NCI-H2107 treated with DMSO at 0.1 percent for 48 hours (cell line): ENCODE results near the gene IFITM10.

ENCODE experiments used
- DNase-seq: peaks from one replicate; lab custom pipeline; 2025; ENCODE audit not compliant: unreplicated experiment; lab: John Stamatoyannopoulos, UW

The IFITM10 gene

GRCh38 chr11:1727096-1727690, 23.2 kb downstream of the IFITM10 start:
- no peak for DNase-seq

DNA sequence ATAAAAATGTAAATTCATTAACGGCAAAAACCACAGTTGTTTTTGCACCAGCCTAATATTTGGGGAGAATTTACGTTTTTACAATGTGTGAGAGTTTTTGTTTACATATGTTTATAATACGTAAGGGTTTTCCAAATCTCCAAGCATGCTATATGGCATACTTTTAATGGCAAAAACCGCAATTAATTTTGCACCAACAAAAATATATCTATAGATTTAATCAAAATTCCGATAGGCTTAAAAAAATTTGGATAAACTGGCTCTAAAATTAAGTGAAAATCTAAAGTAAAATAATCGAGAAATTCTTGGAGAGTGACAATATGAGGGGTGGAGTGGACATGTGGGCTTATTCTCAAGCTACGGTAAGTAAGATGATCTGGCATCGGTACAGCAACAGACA, 30.6 kb downstream of the IFITM10 start:
- DNase-seq, result no peak

- DNase-seq, result no peak
Observed at GRCh38 chr11:1718326-1718725, 32.1 kb downstream of the IFITM10 start.

- no peak for DNase-seq
Observed at GRCh38 chr11:1717745-1718144, 32.6 kb downstream of the IFITM10 start.

- no peak for DNase-seq
Observed at GRCh38 chr11:1714908-1715885, 35.2 kb downstream of the IFITM10 start.

DNA sequence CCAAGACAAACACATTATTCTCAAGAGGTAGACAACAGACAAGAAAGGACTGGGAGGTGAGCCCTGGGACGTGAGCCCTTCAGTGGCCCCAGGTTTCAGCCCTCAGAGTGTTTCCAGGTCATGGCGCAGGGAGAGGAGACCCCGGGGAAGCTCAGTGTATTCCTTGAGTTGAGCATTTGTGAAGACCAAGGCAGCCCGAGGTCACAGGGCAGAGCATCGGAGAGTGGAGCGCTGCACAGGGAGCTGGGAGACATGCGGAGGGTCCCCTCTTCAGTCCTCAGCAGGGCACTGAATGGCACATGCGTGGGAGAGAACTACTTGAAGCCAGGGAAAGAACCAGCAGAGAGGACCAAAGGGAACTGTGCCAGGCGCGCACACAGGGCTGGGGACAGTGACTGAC, 41.7 kb downstream of the IFITM10 start:
- no peak for DNase-seq

DNA sequence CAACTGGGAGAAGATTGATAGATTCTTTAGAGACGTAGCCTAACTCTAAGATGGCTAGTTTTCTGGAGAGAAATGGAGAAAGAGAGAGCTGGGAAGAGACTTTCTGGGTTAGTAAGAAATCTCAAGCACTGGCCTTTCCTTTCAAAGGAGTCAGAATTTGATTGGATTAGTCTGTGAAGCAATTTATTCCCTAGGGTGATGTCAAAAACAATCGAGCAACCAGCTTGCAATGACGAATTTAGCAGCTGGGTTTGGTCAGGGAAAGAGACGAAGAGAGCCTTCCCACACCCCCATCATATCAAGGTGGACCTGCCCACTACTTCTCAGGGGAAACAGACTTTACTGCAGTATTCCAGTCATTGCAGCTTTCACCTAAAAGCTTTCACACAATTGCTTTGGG, 42.6 kb downstream of the IFITM10 start:
- DNase-seq, result no peak

DNA sequence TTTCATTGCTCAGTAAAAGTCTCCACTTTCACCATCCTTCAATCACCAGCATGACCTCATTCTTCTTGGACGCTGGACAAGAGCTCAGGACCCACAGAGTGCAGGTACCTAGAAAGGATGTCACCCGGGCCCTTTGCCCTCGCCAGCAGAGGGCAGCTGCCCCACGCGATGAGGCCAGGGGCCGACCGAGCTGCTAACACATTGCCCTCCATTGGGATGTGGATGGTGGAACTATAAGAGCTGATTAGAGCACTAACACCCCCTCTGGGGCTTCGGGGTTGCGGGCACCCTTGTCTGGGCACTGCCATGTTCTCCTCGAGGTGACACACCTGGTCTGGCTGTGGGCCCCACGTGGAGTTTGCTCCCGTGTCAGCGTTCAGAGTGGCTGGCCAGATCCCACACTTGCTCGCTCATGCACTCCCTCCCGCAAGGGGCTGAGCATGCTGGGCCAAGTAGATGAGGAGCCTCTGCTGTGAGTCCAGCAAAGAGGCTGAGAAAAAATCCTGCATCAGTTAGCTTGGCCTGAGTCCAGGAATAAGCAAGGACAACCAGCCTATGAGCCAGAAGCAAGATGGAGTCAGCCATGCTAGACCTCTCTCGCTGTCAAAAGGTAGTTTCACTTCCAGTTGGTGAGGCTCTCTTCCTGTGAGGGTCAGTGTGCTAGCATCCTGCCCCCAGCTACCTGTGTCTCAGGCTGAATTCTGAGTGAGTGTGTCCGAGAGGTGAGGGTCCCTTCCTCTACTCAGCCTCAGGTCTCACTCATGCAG, 43.6 kb downstream of the IFITM10 start:
- DNase-seq, result no peak

DNA sequence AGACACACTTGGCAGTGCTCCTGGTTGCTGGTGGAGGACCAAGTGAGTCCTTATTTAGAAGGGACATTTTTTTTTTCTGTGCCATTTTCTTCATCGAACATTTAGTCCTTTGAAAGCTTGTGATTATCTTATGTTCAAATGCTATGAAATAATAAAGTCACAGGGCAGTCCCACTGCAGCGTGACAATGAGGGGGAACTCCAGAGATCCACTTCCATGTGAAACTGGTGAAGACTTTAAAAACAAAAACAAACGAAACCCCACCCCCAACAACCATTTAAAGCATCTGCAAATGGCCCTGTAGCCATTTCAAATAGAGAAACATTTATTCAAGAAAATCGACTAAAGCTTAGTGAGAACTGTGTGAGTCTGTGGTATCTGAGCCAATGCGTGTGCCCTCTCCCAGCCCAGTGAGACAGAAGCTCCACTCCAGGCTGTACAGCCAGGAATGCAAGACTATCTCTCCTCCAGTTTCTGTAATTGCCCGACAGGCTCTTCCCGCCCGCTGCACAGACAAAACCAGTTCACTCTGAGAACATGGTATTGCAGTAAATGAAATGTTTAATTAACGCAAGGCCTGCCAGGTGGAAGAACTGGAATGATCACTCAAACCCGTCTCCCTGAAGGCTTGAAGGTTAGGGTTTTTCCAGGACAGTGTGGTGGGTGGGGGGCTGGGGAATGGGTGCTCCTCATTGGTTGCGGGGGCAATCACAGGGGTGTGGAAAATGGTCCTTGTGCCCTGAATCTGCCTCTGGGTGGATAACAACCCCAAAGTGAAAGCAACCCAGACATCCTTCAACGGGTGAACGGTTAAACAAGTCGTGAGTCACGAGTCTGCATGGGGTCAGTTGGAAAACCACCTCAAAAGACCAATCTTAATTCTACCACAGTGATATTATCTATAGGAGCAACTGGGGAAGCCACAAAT, 45.0 kb downstream of the IFITM10 start:
- DNase-seq, result no peak

- DNase-seq, result no peak
Observed at GRCh38 chr11:1703146-1703545, 47.2 kb downstream of the IFITM10 start.

GRCh38 chr11:1702506-1702905, 47.9 kb downstream of the IFITM10 start:
- DNase-seq, result no peak

GRCh38 chr11:1701091-1701807, 49.1 kb downstream of the IFITM10 start:
- no peak for DNase-seq

DNA sequence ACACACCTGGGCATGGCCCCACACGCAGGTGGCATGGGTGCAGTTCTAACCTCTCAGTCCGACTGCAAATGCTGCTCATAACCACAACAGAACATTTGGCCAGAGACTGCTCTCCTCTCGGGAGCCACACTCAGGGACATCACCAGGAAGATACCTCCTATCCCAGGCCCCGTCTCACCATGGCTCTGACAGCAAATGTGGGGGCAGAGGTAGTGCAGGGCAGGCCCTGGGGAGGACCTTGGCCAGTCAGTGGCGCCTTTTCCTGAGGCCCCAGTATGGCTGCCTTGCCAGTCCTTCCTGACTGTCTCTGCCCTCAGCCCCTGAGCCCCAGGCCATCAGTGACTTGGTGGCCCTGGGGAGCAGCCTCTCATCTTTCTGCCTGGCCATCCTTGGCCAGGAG, 50.6 kb downstream of the IFITM10 start:
- DNase-seq, result no peak

- no peak for DNase-seq
Observed at GRCh38 chr11:1696608-1697570, 53.5 kb downstream of the IFITM10 start, which contains the start of gene KRTAP5-6. Gene KRTAP5-6 (plus strand): TSS chr11:1697195. CDS start chr11:1697246, 51 bp downstream.

GRCh38 chr11:1695548-1696108, 54.8 kb downstream of the IFITM10 start:
- DNase-seq, result no peak

GRCh38 chr11:1694846-1695547, 55.4 kb downstream of the IFITM10 start:
- DNase-seq, result no peak

DNA sequence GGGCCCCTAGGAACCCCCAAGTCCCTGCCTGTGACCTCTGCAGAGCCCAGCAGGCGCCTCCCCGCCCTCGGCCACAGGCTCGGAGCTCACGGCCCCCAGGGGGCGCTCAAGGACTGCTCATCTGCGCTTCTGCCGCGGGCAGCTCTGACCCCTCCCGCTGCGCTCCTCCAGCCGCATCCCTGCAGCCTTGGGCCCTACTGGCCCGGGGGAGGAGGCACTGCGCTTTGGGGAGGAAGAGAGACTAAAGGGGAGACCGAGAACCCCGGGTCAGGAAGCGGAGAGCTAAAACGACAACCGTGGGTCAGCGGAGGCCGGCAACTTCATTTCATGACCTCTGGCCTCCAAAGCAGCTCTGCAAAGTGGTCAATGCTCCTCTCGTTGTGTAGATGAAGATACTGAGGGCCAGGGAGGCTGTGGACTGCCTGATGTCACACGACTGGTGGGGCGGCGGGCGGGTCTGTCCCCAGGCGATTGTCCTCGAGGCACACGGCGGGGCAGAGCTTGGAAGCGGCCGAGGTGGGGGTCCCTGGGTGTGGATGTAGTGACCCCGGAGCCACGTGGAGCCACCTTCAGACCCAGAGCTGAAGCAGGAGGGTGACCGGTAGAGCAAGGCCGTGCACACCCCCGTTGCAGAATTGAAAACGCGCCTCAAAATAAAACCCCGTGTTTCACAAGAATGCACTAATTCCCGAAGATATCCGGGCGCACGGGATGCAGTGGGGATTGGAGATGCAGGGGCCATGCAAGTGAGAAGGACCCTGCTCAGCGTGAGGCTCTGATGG, 56.1 kb downstream of the IFITM10 start:
- DNase-seq, result peak; percentile 16
